Activated naive CD4-positive, alpha-beta T cell (primary cell): ENCODE results near the gene ADARB1.

Experiments
- DNase-seq, 4 experiments: peaks; one replicate each; lab custom pipeline; 2025; lab: John Stamatoyannopoulos, UW

ADARB1 gene

GRCh38 chr21:45265721-45266517 is 191.5 kb downstream of the ADARB1 start:
- no peak for DNase-seq

- no peak for DNase-seq
Measured at GRCh38 chr21:45266518-45267389, 192.4 kb downstream of the ADARB1 start.

- no peak for DNase-seq
Measured at GRCh38 chr21:45267390-45267760, 193.0 kb downstream of the ADARB1 start.

- no peak for DNase-seq
Measured at GRCh38 chr21:45269861-45270260, 195.5 kb downstream of the ADARB1 start.

GRCh38 chr21:45270306-45270821 is 196.0 kb downstream of the ADARB1 start:
- DNase-seq = no peak
